ENCODE data around the gene KLF7. TPM values are rescaled to one million over a fixed set of nuclear protein-coding genes. Genes with fewer than 3 reads are reported as not detected.

The KLF7 gene
- total RNA-seq, 1 donor, result 31.1 TPM

GRCh38 chr2:207150284-207150683 lies 15.5 kb downstream of the KLF7 start:
- Histone ChIP-seq H3K79me2 (ENCODE audit: insufficient read depth, low read length) (peaks cover 100% of the 10 kb centered on the region), H3K36me3 (ENCODE audit: insufficient read depth, low read length) (peaks cover 18% of the 10 kb centered on the region), H2AFZ (ENCODE audit: low read length) (no peak overlapping the region), H3K27me3 (ENCODE audit: insufficient read depth, low read length) (no peaks in the 10 kb centered on the region), H3K9me3 (ENCODE audit: low read depth, low read length) (no peaks in the 10 kb centered on the region), H3K4me2 (ENCODE audit: insufficient read depth, low read length) (no peak overlapping the region), H3K4me3 (ENCODE audit: insufficient read depth, low read length) (no peak overlapping the region), H3K27ac (ENCODE audit: low read depth, low read length) (no peak overlapping the region), H3K4me1 (ENCODE audit: insufficient read depth, low read length) (peaks cover 44% of the 10 kb centered on the region), H4K20me1 (ENCODE audit: insufficient read depth, low read length) (peaks cover 75% of the 10 kb centered on the region)
- no peak for TF ChIP-seq CTCF (IDR thresholded peaks at IDR 0.05; ENCODE audit: extremely low read depth, low read depth, low read length)
- no peak for DNase-seq (ENCODE audit: insufficient read length, low spot score, missing footprints)

GRCh38 chr2:207149249-207150213 lies 16.2 kb downstream of the KLF7 start:
- Histone ChIP-seq H3K4me3 (ENCODE audit: insufficient read depth, low read length) (no peak overlapping the region), H3K27ac (ENCODE audit: low read depth, low read length) (peak overlapping the region; percentile 4), H3K4me2 (ENCODE audit: insufficient read depth, low read length) (no peak overlapping the region), H2AFZ (ENCODE audit: low read length) (no peak overlapping the region), H3K27me3 (ENCODE audit: insufficient read depth, low read length) (no peaks in the 10 kb centered on the region), H4K20me1 (ENCODE audit: insufficient read depth, low read length) (peaks cover 72% of the 10 kb centered on the region), H3K79me2 (ENCODE audit: insufficient read depth, low read length) (peaks cover 100% of the 10 kb centered on the region), H3K36me3 (ENCODE audit: insufficient read depth, low read length) (peaks cover 15% of the 10 kb centered on the region), H3K9me3 (ENCODE audit: low read depth, low read length) (no peaks in the 10 kb centered on the region), H3K4me1 (ENCODE audit: insufficient read depth, low read length) (peaks cover 45% of the 10 kb centered on the region)
- TF ChIP-seq CTCF (IDR thresholded peaks at IDR 0.05; ENCODE audit: extremely low read depth, low read depth, low read length), result no peak
- no peak for DNase-seq (ENCODE audit: insufficient read length, low spot score, missing footprints)

GRCh38 chr2:207148020-207148419 lies 17.7 kb downstream of the KLF7 start:
- peaks cover 73% of the 10 kb centered on the region for H4K20me1 ChIP-seq (ENCODE audit: insufficient read depth, low read length)
- H3K4me2 ChIP-seq (ENCODE audit: insufficient read depth, low read length), result peak overlapping the region; percentile 5
- DNase-seq (ENCODE audit: insufficient read length, low spot score, missing footprints), result no peak
- H3K79me2 ChIP-seq (ENCODE audit: insufficient read depth, low read length), result peaks cover 99% of the 10 kb centered on the region
- no peaks in the 10 kb centered on the region for H3K9me3 ChIP-seq (ENCODE audit: low read depth, low read length)
- H2AFZ ChIP-seq (ENCODE audit: low read length), result no peak overlapping the region
- peaks cover 11% of the 10 kb centered on the region for H3K36me3 ChIP-seq (ENCODE audit: insufficient read depth, low read length)
- no peak for TF ChIP-seq CTCF (IDR thresholded peaks at IDR 0.05; ENCODE audit: extremely low read depth, low read depth, low read length)
- H3K27me3 ChIP-seq (ENCODE audit: insufficient read depth, low read length), result no peaks in the 10 kb centered on the region
- no peak overlapping the region for H3K27ac ChIP-seq (ENCODE audit: low read depth, low read length)
- H3K4me3 ChIP-seq (ENCODE audit: insufficient read depth, low read length), result no peak overlapping the region
- H3K4me1 ChIP-seq (ENCODE audit: insufficient read depth, low read length), result peaks cover 45% of the 10 kb centered on the region

- H3K27ac ChIP-seq (ENCODE audit: low read depth, low read length), result peak overlapping the region; percentile 84
- peaks cover 97% of the 10 kb centered on the region for H3K79me2 ChIP-seq (ENCODE audit: insufficient read depth, low read length)
- DNase-seq (ENCODE audit: insufficient read length, low spot score, missing footprints), result no peak
- peak overlapping the region; percentile 81 for H3K4me2 ChIP-seq (ENCODE audit: insufficient read depth, low read length)
- H3K9me3 ChIP-seq (ENCODE audit: low read depth, low read length), result no peaks in the 10 kb centered on the region
- TF ChIP-seq CTCF (IDR thresholded peaks at IDR 0.05; ENCODE audit: extremely low read depth, low read depth, low read length), result no peak
- H3K36me3 ChIP-seq (ENCODE audit: insufficient read depth, low read length), result peaks cover 11% of the 10 kb centered on the region
- H3K4me3 ChIP-seq (ENCODE audit: insufficient read depth, low read length), result peak overlapping the region; percentile 49
- H3K27me3 ChIP-seq (ENCODE audit: insufficient read depth, low read length), result no peaks in the 10 kb centered on the region
- peaks cover 73% of the 10 kb centered on the region for H4K20me1 ChIP-seq (ENCODE audit: insufficient read depth, low read length)
- peaks cover 44% of the 10 kb centered on the region for H3K4me1 ChIP-seq (ENCODE audit: insufficient read depth, low read length)
- no peak overlapping the region for H2AFZ ChIP-seq (ENCODE audit: low read length)
These were observed 21.5 kb downstream of the KLF7 start for GRCh38 chr2:207144173-207144785.

Data from osteoblast (primary cell).